GM12875 (cell line): ENCODE measurements around the gene POT1.

Source experiments
- H3K4me3 ChIP-seq: one replicate; pipeline ENCODE4 v1.5.1; 2011; ENCODE audit warnings: low read depth, low read length, control low read depth
- CTCF ChIP-seq: IDR thresholded peaks from 2 replicates; pipeline ENCODE4 v1.5.1; 2011; ENCODE audit warnings: low read depth, mild to moderate bottlenecking, control low read depth, inconsistent platforms, low read length, moderate library complexity, borderline replicate concordance; ENCODE audit not compliant: insufficient read depth

The POT1 gene

GRCh38 chr7:124930655-124931597 lies 1.3 kb upstream of the POT1 start:
- no peak overlapping the region for H3K4me3 ChIP-seq
- TF ChIP-seq CTCF: no peak

- H3K4me3 ChIP-seq: peak overlapping the region; percentile 56
- TF ChIP-seq CTCF: no peak
Observed at GRCh38 chr7:124930173-124930623, 573 bp upstream of the POT1 start.

GRCh38 chr7:124924906-124925305 lies 4.7 kb downstream of the POT1 start:
- TF ChIP-seq CTCF: no peak
- H3K4me3 ChIP-seq: no peak overlapping the region

- no peak overlapping the region for H3K4me3 ChIP-seq
- no peak for TF ChIP-seq CTCF
Observed at GRCh38 chr7:124922200-124922599, 7.4 kb downstream of the POT1 start.

- TF ChIP-seq CTCF: no peak
- H3K4me3 ChIP-seq: no peak overlapping the region
Observed at GRCh38 chr7:124919841-124920240, 9.8 kb downstream of the POT1 start.

- TF ChIP-seq CTCF: no peak
- no peak overlapping the region for H3K4me3 ChIP-seq
Observed at GRCh38 chr7:124918662-124919061, 11.0 kb downstream of the POT1 start.

- H3K4me3 ChIP-seq: no peak overlapping the region
- no peak for TF ChIP-seq CTCF
Observed at GRCh38 chr7:124915242-124915641, 14.4 kb downstream of the POT1 start.
